ENCODE results near the gene LIPI.
"Not testable (repeated sequence)": the region's sequence is repeated elsewhere in the genome, so short reads cannot be mapped to it uniquely, and the experiment has no call there.

Gene LIPI

DNA sequence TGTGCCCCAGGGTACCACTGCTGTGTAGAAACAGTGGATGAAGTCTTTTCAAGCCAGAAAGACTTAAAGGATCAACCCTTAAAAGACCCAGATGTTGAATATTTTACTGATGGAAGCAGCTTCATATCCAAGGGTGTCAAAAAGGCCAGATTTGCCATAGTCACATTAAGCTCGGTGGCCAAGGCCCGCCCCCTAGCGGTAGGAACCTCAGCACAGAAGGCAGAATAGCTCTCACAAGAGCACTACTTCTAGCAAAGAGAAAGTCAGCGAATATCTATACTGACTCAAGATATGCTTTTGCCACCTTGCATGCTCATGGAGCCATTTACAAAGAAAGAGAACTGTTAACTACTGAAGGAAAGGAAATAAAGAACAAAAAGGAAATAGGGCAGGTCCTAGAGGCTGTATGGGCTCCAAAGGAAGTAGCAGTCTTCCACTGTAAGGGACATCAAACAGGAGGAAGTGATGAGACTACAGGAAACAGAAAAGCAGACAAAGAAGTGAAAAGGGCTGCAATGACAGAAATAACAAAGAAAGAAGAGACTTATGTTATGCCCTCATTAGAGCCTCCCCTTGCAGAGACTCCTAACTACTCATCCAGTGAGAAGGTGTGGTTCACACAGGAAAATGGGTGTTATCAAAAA, 90.5 kb downstream of the LIPI start:
- H3K4me3 ChIP-seq (ENCODE audit: low read depth, low read length) = no peak overlapping the region

DNA sequence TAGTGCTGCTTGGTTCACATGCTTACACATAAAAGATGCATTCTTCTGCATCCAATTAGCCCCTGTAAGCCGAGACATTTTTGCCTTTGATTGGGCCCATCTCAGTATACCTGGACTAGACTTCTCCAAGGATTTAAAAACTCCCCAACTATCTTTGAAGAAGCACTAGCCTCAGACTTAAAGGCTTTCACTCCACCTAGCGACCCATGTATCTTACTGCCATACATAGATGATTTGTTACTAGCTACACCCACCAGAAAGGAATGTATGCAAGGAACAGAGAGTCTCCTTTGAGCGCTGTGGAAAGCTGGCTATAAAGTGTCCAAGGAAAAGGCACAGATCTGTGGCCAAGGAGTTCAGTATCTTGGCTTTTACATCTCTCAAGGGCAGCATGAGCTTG, 91.7 kb downstream of the LIPI start:
- H3K4me3 ChIP-seq (ENCODE audit: low read depth, low read length) = no peak overlapping the region

DNA sequence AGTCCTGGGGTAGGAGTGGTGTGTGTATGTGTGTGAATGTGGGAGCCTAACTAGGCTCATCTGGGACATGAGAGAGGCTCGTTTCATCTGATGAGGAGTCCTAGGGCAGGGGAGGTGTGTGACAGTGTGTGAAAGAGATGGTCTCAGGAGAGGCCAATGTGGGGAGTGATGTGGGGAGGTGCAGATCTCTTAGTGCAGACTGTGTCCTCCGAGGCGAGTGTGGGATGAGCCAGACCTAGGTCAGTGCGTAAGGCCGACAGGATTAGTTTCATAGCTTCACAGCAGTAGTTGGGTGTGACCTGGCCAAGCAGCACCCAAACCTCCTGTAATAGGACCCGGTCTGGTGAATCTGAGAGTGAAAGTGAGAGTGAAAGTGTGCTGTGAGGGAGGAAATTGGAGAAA, 94.7 kb downstream of the LIPI start:
- no peak overlapping the region for H3K4me3 ChIP-seq (ENCODE audit: low read depth, low read length)

DNA sequence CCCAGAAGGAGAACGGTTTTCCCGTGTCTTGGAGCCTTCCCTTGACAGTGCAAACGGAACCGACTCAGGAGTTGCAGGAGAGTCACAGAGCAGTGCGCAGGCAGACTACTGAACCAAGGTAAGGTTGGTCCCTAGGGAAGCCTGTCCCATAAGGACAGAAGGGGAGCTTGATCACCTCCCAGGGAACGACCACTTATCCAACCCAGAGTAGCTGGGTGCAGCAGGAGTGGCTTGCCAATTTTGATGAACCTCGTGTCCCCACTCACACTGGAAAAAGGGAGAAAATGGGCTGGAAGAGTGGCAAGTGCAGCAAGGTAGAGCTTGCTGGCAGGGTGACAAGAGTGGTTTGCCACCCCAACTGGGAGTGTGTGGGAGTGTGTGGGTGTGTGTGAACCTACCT, 95.1 kb downstream of the LIPI start:
- H3K4me3 ChIP-seq (ENCODE audit: low read depth, low read length) = no peak overlapping the region

DNA sequence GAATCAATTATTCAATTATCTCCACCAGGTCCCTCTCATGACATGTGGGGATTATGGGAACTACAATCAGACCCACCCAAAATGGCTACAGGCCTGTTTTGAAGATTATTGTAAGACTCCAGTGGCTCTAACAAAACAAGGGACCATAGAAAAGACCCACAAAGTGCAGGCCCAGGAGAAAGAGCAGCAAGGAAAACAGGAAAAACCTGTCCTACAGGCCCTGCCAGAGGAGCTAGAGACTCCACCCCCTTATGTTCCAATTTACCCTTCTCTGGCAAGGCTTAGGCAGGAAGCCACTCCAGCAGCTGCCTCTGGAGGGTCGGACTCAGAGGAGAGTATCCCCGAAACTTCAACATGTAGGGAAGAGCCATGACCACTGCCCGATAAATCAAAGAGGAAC, 96.5 kb downstream of the LIPI start:
- no peak overlapping the region for H3K4me3 ChIP-seq (ENCODE audit: low read depth, low read length)

DNA sequence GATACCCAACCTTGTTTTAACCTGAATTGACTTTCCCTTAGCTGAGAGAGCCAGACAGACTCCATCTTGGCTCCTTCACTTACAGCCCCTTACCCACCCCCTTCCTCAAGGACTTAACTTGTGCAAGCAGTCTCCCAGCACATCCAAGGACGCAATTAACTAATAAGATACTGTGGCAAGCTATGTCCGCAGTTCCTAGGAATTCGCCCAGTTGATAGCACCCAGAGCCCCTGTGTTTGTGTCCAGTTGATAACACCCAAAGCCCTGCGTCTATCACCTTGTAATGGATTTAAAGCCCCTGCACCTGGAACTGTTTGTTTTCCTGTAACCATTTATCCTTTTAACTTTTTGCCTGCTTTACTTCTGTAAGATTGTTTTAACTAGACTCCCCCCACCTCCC, 106.2 kb downstream of the LIPI start:
- H3K4me3 ChIP-seq (ENCODE audit: low read depth, low read length) = not testable (repeated sequence)

DNA sequence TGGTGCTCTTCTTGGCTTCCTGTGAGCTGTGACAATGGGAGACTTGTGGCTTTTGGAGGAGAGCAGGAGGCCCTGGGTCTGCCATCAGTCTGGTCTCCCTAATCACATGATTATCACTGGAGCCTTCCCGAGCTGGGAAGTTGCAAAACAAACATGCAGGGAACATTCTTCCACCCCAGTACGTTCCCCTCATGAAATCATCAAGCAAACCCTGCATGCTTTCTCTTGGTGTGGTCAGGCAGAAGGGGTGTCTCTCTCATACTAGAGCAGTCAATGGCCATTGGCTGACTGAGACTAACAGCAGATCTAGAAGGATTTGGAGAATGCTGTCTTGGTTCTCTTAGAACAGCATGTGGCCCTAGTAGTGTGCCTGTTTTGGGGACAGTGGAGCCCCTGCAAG, 111.2 kb downstream of the LIPI start:
- H3K4me3 ChIP-seq (ENCODE audit: low read depth, low read length) = no peak overlapping the region

DNA sequence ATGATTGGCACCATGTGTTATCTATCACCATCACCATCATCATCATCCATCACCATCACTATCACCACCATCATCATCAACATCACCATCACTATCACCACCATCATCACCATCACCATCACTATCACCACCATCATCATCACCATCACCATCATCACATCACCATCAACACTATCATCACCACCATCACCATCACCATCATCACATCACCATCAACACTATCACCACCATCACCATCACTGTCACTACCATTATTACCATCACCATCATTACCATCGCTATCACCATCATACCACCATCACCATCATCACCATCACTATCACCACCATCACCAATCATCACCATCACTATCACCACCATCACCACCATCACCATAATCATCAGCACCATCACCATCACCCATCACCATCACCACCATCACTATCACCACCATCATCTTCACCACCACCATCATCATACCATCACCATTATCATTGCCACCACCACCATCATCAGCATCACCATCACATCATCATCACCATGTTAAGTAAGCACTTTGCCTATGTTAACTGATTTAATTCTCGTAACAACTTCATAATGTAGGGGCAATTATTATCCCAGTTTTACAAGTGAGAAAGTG, 112.8 kb downstream of the LIPI start:
- no peak overlapping the region for H3K4me3 ChIP-seq (ENCODE audit: low read depth, low read length)

DNA sequence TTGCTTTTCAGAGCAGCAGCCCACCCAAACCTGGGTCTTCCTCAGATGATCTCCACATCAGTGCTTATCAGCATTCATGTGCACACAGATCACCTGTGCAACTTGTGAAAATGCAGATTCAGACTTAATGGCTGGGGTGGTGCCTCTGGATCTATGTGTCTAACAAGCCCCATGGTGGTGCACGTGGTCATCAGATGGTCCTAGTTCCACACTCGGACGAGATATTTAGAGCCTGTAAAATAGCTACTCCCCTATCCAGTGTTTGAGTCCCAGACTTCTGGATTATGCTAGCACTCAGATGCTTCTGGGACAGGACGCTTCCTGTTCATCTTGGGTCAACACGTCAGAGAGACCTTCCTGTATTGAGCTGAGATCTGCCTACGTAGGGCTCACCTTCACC, 114.2 kb downstream of the LIPI start:
- no peak overlapping the region for H3K4me3 ChIP-seq (ENCODE audit: low read depth, low read length)

DNA sequence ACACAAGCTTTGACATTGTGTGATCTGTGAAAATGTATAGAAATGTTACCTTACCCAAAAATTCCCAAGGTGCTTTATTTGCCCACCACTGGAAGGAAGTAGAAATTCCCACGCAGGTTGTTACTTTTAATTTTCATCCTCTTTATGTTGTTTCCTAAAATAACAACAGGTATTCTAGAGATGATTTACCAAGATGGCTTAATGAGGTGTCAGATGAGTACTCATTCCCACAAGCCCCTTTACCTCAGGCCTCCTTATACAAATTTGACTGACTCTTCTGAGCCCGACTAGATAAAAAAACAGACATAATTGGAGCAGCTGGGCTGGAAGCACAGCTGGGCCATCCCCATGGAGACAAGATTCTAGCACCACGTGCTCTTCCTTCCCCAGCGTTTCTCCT, 114.6 kb downstream of the LIPI start:
- H3K4me3 ChIP-seq (ENCODE audit: low read depth, low read length) = no peak overlapping the region

DNA sequence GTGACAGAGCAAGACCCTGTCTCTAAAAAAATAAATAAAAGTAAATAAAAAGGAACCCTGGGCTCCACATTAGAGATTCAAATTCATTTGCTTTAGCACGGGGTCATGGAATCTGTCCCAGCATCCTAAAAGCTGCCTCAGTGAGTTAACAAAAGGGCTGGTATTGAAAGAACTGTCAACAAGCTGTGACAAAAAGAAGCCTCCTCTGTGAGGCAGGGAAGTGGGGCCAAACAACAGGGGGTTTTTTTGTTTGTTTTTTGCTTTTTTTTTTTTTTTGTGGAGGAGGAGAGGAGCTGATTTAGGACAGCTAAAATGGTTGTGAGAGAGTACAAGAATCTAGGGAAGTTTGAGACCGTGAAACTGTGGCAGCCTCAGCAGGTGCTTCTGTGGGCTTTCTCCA, 115.7 kb downstream of the LIPI start:
- H3K4me3 ChIP-seq (ENCODE audit: low read depth, low read length) = no peak overlapping the region

DNA sequence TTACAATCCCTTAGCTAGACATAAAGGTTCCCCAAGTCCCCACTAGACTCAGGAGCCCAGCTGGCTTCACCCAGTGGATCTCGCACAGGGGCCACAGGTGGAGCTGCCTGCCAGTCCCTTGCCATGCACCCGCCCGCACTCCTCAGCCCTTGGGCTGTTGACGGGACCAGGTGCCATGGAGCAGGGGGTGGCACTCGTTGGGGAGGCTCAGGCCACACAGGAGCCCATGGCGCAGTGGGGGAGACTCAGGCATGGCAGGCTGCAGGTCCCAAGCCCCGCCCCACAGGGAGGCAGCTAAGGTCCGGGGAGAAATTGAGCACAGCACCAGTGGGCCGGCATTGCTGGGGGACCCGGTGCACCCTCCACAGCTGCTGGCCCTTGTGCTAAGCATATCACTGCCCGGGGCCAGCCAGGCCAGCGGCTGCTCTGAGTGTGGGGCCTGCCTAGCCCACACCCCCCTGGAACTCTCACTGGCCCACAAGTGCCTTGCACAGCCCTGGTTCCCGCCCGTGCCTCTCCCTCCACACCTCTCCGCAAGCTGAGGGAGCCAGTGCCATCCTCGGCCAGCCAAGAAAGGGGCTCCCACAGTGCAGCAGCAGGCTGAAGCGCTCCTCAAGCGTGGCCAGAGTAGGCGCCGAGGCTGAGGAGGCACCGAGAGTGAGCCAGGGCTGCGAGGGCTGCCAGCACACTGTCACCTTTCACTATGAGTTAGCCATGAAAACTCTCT, 117.8 kb downstream of the LIPI start:
- H3K4me3 ChIP-seq (ENCODE audit: low read depth, low read length) = no peak overlapping the region

DNA sequence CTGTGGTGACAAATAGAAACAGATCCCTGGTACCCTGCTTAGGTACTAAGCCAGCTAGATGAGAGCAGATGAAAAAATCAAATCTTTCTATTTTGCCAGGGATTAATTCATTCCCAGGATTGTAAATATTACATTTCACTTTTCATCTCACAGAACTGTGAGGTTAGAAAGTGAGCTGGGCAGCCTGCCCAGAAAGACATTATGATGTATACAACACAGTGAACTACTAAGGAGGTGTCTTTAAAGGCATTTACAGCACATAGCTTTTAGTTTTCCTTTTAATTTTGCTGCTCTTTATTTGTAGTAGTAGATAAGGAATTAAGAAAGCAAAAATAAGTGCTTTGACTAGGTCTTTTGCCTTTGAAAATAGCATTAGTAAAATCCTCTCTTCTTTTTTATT, 120.6 kb downstream of the LIPI start:
- H3K4me3 ChIP-seq (ENCODE audit: low read depth, low read length) = not testable (repeated sequence)

DNA sequence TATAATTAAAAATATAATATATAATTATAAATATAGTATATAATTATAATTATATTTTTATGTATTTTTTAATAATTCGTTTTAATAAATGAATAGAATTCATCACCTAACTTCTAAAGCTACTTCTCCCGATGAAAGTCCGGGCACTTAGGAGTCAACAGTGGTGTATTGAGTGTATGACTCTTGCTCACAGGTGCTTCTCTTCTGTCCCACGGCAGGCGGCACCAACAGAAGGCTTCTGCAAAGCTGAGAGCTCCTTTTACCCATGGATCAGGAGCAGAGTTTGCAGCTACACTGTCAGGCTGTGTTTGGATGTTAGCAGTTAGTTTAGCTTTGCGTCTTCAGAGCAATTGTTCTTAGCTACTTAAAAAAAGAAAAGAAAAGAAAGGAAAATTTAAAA, 122.4 kb downstream of the LIPI start:
- H3K4me3 ChIP-seq (ENCODE audit: low read depth, low read length) = no peak overlapping the region

DNA sequence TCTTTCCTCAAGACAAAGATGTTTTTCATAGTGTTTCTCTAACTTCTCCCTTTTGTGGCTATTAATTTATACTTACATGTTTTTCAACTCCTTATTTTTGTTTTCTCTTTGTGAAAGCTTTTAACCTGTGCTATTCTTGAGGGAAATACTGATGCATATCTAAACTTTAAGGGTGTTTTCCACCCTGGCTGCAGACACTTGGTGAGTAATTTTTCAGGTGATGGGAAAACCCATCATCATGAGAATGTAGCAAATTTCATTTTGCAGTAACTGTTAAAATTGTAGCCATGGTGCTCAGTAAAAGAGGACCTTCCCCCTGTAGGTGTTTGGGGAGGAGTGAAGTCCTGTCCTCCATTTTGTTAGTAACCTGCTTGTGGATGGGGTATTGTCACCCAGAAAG, 124.2 kb downstream of the LIPI start:
- no peak overlapping the region for H3K4me3 ChIP-seq (ENCODE audit: low read depth, low read length)

DNA sequence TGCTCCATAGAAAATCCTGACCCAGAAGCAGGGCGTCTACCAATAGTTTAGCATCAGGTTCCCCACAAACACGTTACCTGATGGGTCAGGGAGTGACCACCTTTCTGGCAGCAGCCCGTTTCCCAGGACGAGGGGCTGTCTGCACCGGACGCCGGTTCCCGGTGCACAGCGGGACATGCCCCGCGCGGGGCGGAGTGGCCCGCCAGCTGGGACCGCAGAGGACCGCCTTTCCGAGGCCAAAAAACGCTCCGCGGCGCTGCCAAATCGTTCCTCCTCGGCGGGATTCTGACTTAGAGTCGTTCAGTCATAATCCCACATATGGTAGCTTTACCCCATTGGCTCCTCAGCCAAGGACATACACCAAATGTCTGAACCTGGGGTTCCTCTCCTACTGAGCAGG, 126.1 kb downstream of the LIPI start:
- no peak overlapping the region for H3K4me3 ChIP-seq (ENCODE audit: low read depth, low read length)

DNA sequence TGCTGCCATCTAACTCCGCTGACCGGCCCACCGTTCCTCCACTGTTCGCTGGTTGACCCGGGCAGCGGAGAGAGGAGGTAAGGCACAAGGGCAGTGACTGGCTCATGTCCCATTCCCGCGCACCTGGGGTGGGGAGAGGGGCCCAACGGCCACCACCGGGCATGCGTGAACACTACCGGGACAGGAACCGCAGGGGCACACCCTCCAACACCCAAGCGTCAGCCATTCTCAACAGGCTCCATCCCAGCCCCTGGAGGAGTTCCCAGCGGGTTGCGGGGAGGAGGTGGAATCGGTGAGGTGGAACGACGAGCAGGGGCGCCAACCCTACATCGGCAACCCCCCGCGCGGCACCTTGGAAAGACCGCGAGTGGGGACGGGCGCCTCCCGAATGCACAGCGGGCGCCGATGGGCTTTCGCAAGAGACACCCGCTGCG, 126.7 kb downstream of the LIPI start:
- H3K4me3 ChIP-seq (ENCODE audit: low read depth, low read length) = no peak overlapping the region

DNA sequence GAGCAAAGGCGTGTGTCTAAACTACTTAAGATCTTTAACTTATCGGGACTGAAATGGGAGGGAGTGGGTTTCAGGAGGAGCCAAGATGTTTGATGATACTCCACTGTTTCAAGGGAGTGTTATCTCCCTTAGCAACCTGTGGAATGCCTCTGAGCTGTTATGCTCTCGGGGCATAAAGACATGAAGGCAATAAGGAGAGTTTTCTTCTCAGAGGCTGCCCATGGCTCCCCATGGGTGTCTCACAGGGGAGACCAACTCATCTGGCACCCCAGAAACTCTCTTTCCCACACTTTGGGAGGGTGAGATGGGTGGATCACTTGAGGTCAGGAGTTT, 130.0 kb downstream of the LIPI start:
- no peak overlapping the region for H3K4me3 ChIP-seq (ENCODE audit: low read depth, low read length)

DNA sequence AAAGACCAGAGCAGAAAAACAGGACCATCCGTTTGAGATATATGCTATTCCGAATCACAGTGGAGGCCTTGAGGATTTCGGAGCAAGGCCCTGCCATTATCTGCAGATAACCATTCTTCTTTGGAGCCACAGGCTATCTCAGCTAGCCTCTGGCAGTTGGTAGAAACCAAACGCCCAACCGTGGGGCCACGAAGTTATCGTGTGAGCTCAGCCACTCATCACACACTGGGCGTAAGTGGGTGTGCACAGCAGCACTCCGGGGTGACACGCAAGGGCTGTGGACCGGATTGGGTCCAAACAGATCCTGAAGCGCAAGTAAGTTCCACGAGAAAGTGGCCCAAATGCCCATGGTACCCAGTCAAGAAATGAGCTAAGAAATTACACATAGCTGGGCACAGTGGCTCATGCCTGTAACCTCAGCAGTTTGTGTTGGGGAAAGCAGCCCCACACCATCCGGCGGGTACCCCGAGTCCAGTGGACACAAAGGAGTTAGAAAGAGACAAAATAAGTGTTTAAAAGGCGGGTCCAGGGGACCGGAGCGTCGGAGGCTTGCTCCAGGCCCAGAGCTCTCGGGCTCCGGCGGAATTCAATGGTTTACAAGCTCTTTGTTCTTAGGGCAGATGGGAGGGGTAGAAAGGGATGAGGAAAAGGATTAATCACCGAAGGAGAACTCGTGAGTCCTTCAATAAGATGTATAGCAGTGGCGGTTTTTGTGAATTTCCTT, 130.6 kb downstream of the LIPI start:
- no peak overlapping the region for H3K4me3 ChIP-seq (ENCODE audit: low read depth, low read length)

DNA sequence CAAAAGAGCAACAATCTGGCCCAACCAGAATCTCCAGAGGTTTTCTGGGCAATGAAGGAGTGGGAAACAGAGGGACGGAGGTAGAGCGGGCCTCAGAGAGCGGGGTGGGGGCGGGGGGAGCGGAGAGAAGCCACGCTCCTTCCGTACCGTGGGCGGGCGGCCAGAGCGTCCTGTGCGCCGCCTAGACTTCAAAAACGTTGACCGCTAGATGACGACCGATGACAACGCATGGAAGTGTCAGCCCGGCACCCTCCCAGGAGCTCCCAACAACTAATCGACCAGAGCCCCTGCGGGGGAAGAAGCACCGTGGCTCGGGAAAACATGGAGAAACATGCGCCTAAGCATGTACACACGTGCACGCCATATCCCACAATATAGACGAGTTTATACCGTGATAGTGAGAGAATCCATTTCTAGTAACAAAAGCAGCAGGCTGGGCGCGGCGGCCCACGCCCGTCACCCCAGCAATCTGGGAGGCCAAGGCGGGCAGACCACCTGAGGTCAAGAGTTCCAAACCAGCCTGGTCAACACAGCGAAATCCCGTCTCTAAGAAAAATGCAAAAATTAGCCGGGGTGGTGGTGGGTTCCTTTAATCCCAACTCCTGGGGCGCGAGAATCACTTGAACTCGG, 131.9 kb downstream of the LIPI start:
- no peak overlapping the region for H3K4me3 ChIP-seq (ENCODE audit: low read depth, low read length)

DNA sequence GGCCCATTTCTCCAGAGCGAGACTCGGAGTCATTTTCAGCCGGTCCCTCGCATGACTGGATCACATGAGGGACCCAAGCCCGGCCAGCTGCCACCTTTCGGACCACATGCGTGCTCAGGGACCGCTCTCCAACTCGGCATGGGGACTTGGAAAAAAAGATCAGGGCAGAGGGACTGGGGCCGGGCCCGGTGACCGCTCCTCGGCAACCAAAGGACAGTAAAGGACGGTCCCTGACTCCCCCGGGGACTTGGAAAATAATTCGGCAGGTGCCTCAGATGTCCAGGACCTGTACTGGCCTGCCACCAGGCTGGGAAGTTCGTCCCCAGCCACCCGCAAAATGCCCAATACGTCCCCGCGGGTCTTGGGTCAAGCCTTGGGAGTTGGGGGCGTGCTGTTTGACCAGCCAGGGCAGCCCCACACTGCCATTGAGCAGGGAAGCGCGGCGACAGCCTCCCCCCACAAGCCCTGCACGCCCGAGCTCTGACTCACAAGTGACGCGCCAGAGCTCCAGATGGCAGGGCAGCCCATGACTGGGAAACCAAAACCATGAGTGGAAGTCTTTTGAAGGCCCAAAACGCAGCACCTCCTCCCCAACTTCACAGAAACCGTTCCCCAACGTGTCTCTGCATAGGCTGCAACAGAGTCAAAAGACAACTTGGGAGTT, 134.5 kb downstream of the LIPI start:
- H3K4me3 ChIP-seq (ENCODE audit: low read depth, low read length) = no peak overlapping the region

All from iPS-11a (cell line).